GM12878 (cell line): Measurements from ENCODE around the gene FOXP1. TPM values are rescaled to one million over a fixed set of nuclear protein-coding genes. Genes with fewer than 3 reads are reported as not detected.

Experiments used
- ATAC-seq: fragments of 200-7000 bp; cut with Tn5 transposase; 3 replicates; pipeline ENCODE4 v1.9.1; 2020; ENCODE audit warnings: mild to moderate bottlenecking, moderate library complexity
- BruUV-seq: library from RNA; stranded (reverse); fragments of 400-500 nt; replicated peaks from 2 replicates; lab custom pipeline; 2021; lab: Mats Ljungman, UMichigan
- CTCF ChIA-PET: fragments of 300-600 bp; sonication (Branson Sonifier 250); formaldehyde crosslinking; extraction: SDS; loops from one replicate; lab custom pipeline; 2021; ENCODE audit warnings: inconsistent platforms; lab: Yijun Ruan, JAX
- POLR2A ChIA-PET: fragments of 350-600 bp; formaldehyde crosslinking; extraction: SDS; loops from one replicate; lab custom pipeline; 2021; ENCODE audit warnings: inconsistent platforms; lab: Charles Lee
- RAD21 ChIA-PET: fragments of 300-600 bp; sonication (Branson Sonifier 250); formaldehyde crosslinking; loops from one replicate; lab custom pipeline; 2023; ENCODE audit warnings: antibody characterized with exemption; ENCODE audit not compliant: unreplicated experiment; lab: Charles Lee
- SMC1A ChIA-PET: fragments of 300-600 bp; sonication (Branson Sonifier 250); formaldehyde crosslinking; loops from one replicate; lab custom pipeline; 2023; ENCODE audit not compliant: unreplicated experiment, uncharacterized antibody; lab: Charles Lee
- DNase-seq: peaks from one replicate; pipeline ENCODE4 v3.0.0-alpha.2; 2011; ENCODE audit warnings: low read depth, low spot score
- FAIRE-seq: peaks from 3 replicates; lab custom pipeline; 2011; peaks lifted over from hg19 to GRCh38; lab: Jason Lieb, UNC
- H2AFZ ChIP-seq: 2 replicates; pipeline ENCODE4 v1.6.0; 2011; ENCODE audit warnings: low read depth, low read length, control low read depth; ENCODE audit not compliant: control insufficient read depth
- H3K27ac ChIP-seq: 2 replicates; pipeline ENCODE4 v1.5.1; 2011; ENCODE audit warnings: control low read depth; ENCODE audit not compliant: control insufficient read depth, insufficient read depth
- H3K27me3 ChIP-seq, 2 experiments: replicated peaks in 1 of 2; 2 replicates each; pipeline versions ENCODE4 v1.6.0 to v1.6.1; 2011; ENCODE audit warnings: low read length in 1 of 2; ENCODE audit not compliant: control insufficient read depth in 2 of 2, insufficient read depth in 2 of 2
- H3K36me3 ChIP-seq, 2 experiments: 2 replicates each; pipeline ENCODE4 v1.5.1; 2011; ENCODE audit warnings: low read length in 1 of 2; ENCODE audit not compliant: control insufficient read depth in 2 of 2, insufficient read depth in 2 of 2
- H3K4me1 ChIP-seq: 2 replicates; pipeline ENCODE4 v1.6.1; 2011; ENCODE audit warnings: mild to moderate bottlenecking, low read length, moderate library complexity, mixed read lengths; ENCODE audit not compliant: control insufficient read depth, insufficient read depth
- H3K4me2 ChIP-seq: 2 replicates; pipeline ENCODE4 v1.6.0; 2011; ENCODE audit warnings: control low read depth; ENCODE audit not compliant: control insufficient read depth, insufficient read depth
- H3K4me3 ChIP-seq: fragments of 200-600 bp; sonication (generic); 2 replicates; pipeline ENCODE4 v1.5.1; 2016
- H3K79me2 ChIP-seq: 2 replicates; pipeline ENCODE4 v1.6.0; 2011; ENCODE audit warnings: low read length; ENCODE audit not compliant: control insufficient read depth, insufficient read depth
- H3K9ac ChIP-seq: 2 replicates; pipeline ENCODE4 v1.8.0; 2011; ENCODE audit warnings: low read length, control low read depth, mixed read lengths; ENCODE audit not compliant: control insufficient read depth, insufficient read depth
- H3K9me3 ChIP-seq: replicated peaks from 3 replicates; pipeline ENCODE4 v1.5.1; 2011; ENCODE audit warnings: mild to moderate bottlenecking, low read length; ENCODE audit not compliant: control insufficient read depth, insufficient read depth
- H4K20me1 ChIP-seq: 2 replicates; pipeline ENCODE4 v1.6.0; 2011; ENCODE audit not compliant: control insufficient read depth, insufficient read depth
- ATF2 ChIP-seq: IDR thresholded peaks from 2 replicates; pipeline ENCODE4 v1.6.1; 2012; ENCODE audit warnings: low read length, inconsistent platforms
- BHLHE40 ChIP-seq, 2 experiments: fragments of 450-650 bp in 1 of 2; IDR thresholded peaks; 2 replicates each; pipeline ENCODE4 v1.6.1; 2011 to 2017; ENCODE audit warnings: low read depth in 2 of 2, borderline replicate concordance in 1 of 2, improper control_type of control experiment in 1 of 2, low read length in 1 of 2, mild to moderate bottlenecking in 1 of 2
- EZH2 ChIP-seq: IDR thresholded peaks from 2 replicates; pipeline ENCODE4 v1.6.1; 2012; ENCODE audit warnings: low read depth, mild to moderate bottlenecking, control low read depth, inconsistent platforms, low read length, borderline replicate concordance; ENCODE audit not compliant: control insufficient read depth
- HDGF ChIP-seq: fragments of 450-650 bp; IDR thresholded peaks from 2 replicates; pipeline ENCODE4 v1.6.1; 2016; ENCODE audit warnings: antibody characterized with exemption
- IKZF1 ChIP-seq: fragments of 450-650 bp; conservative IDR thresholded peaks from 2 replicates; pipeline ENCODE4 v1.6.1; 2017; ENCODE audit warnings: antibody characterized with exemption, mild to moderate bottlenecking
- KLF5 ChIP-seq: fragments of 450-650 bp; IDR thresholded peaks from 2 replicates; pipeline ENCODE4 v1.6.1; 2014; ENCODE audit warnings: mild to moderate bottlenecking; ENCODE audit not compliant: partially characterized antibody
- MAX ChIP-seq: IDR thresholded peaks from 2 replicates; pipeline ENCODE4 v1.6.1; 2012; ENCODE audit warnings: low read depth, low read length, improper control_type of control experiment
- MLLT1 ChIP-seq: fragments of 450-650 bp; IDR thresholded peaks from 2 replicates; pipeline ENCODE4 v1.6.1; 2016; ENCODE audit warnings: mild to moderate bottlenecking
- POLR2A ChIP-seq: IDR thresholded peaks from 2 replicates; pipeline ENCODE4 v1.6.1; 2011; ENCODE audit warnings: low read depth, mild to moderate bottlenecking, low read length
- RAD51 ChIP-seq: fragments of 450-650 bp; IDR thresholded peaks from 2 replicates; pipeline ENCODE4 v1.6.1; 2016; ENCODE audit warnings: moderate library complexity, mild to moderate bottlenecking, inconsistent platforms
- REST ChIP-seq: IDR thresholded peaks from 2 replicates; pipeline ENCODE4 v1.6.1; 2012; ENCODE audit warnings: mild to moderate bottlenecking, low read depth, low read length
- TARDBP ChIP-seq: IDR thresholded peaks from 2 replicates; pipeline ENCODE4 v1.6.1; 2016; ENCODE audit warnings: borderline replicate concordance
- TBL1XR1 ChIP-seq: IDR thresholded peaks from 2 replicates; pipeline ENCODE4 v1.6.1; 2012; ENCODE audit warnings: low read depth, low read length, improper control_type of control experiment
- ZNF274 ChIP-seq: IDR thresholded peaks from one replicate; pipeline ENCODE4 v1.8.0; 2011; ENCODE audit not compliant: insufficient read length, insufficient read depth
- WGBS: methylation state at CpG from one replicate; pipeline ENCODE4 v1.1.6; 2016; ENCODE audit warnings: low lambda C conversion rate; ENCODE audit not compliant: insufficient replicate concordance, insufficient coverage; ENCODE audit errors: missing lambda C conversion rate; 5-methylcytosine and 5-hydroxymethylcytosine counted together
- in situ Hi-C: fragments of 300-500 bp; cut with MboI; formaldehyde crosslinking; loops from 9 replicates; pipeline ENCODE4 v1.14.3; 2018; ENCODE audit warnings: mixed read lengths
- intact Hi-C: fragments of 100-400 bp; cut with micrococcal nuclease; formaldehyde crosslinking; loops from one replicate; pipeline ENCODE4 v1.14.2; 2022; ENCODE audit not compliant: unreplicated experiment
- polyA plus RNA-seq, 11 experiments: library from polyadenylated mRNA; depleted of rRNA in 4 of 11; unstranded in 6 of 11; stranded (reverse) in 5 of 11; fragments of >200 nt; fragmentation: Nextera tagmentation in 4 of 11; fragmentation: Illumina TruSeq in 1 of 11; extraction: Ambion mirVana in 4 of 11; extraction: Trizol in 1 of 11; gene quantifications; 1 replicate in 1 of 11; 2 replicates in 10 of 11; pipeline versions ENCODE4 v1.2.1 to v1.2.3, GENCODE V29; 2011 to 2016; ENCODE audit warnings: inconsistent platforms in 2 of 11, missing spikeins in 2 of 11, low read depth in 1 of 11
- total RNA-seq, 4 experiments: library from RNA; depleted of rRNA in 3 of 4; stranded (reverse); fragments of >200 nt in 3 of 4; fragmentation: Illumina TruSeq in 1 of 4; extraction: Trizol in 1 of 4; gene quantifications; 2 replicates each; pipeline versions ENCODE4 v1.2.1 to v1.2.3, GENCODE V29; 2013 to 2021

FOXP1 gene
- total and polyA plus RNA-seq, 10 of the 15 experiments (the other 5 are each of a cell fraction or from before 2014, with no cell fraction given) = 0.05 to 1.6 (median 0.20) TPM; not detected in 1

GRCh38 chr3:71271596-71271995 is 311.9 kb downstream of the FOXP1 start (continued):
- TF ChIP-seq ATF2 (no peak), TBL1XR1 (no peak), EZH2 (no peak), IKZF1 (no peak), MAX (no peak), MLLT1 (no peak)

GRCh38 chr3:71269906-71270305 is 313.6 kb downstream of the FOXP1 start:
- DNase-seq (no peak), FAIRE-seq (no peak), ATAC-seq (no peak)
- H3K36me3 ChIP-seq = no peaks in the 10 kb centered on the region
- CTCF ChIA-PET = no interaction called here
- H4K20me1 ChIP-seq = no peaks in the 10 kb centered on the region
- H3K27me3 ChIP-seq = no peaks in the 10 kb centered on the region; a peak in 2 of 4 replicates
- no peaks in the 10 kb centered on the region for H3K9me3 ChIP-seq
- H3K4me1 ChIP-seq = no peaks in the 10 kb centered on the region
- SMC1A ChIA-PET = no interaction called here
- in situ Hi-C loops = no loop called here
- H2AFZ ChIP-seq = no peak overlapping the region
- H3K27ac ChIP-seq = no peak overlapping the region
- intact Hi-C loops = no loop called here
- no peak overlapping the region for H3K4me2 ChIP-seq
- 31% methylated on average over 8 of the region's 8 CpGs for WGBS
- BruUV-seq = no TSS peak
- POLR2A ChIA-PET = no interaction called here
- no peak overlapping the region for H3K4me3 ChIP-seq
- no peaks in the 10 kb centered on the region for H3K79me2 ChIP-seq
- RAD21 ChIA-PET = no interaction called here
- no peak overlapping the region for H3K9ac ChIP-seq
- TF ChIP-seq ZNF274 (no peak), TARDBP (no peak), BHLHE40 (IDR thresholded peaks at IDR 0.05; ENCODE audit: borderline replicate concordance in 1 of 2, low read depth in 2 of 2, low read length in 1 of 2) (no peak), REST (no peak), RAD51 (no peak), HDGF (no peak), POLR2A (no peak), KLF5 (no peak)
